Left ventricle myocardium inferior (tissue), 1 donor: ENCODE results near the gene MIEF1. TPM values are rescaled to one million over a fixed set of nuclear protein-coding genes. Genes with fewer than 3 reads are reported as not detected.
A peak's percentile ranks its signal among the peaks of the same experiment; 100 is the strongest.

Experiments used
- DNase-seq: peaks from one replicate; pipeline ENCODE4 v3.0.0-alpha.2; 2020
- H3K27ac ChIP-seq: fragments of 200-600 bp; replicated peaks from 2 replicates; pipeline ENCODE4 v1.8.0; 2021
- H3K27me3 ChIP-seq: fragments of 200-600 bp; 2 replicates; pipeline ENCODE4 v1.8.0; 2021; ENCODE audit warnings: low read depth
- H3K36me3 ChIP-seq: fragments of 200-600 bp; 2 replicates; pipeline ENCODE4 v1.8.0; 2021
- H3K4me1 ChIP-seq: fragments of 200-600 bp; 2 replicates; pipeline ENCODE4 v1.8.0; 2021
- H3K4me3 ChIP-seq: fragments of 200-600 bp; 2 replicates; pipeline ENCODE4 v1.8.0; 2021; ENCODE audit warnings: mild to moderate bottlenecking, moderate library complexity
- H3K9me3 ChIP-seq: fragments of 200-600 bp; replicated peaks from 2 replicates; pipeline ENCODE4 v1.8.0; 2021
- CTCF ChIP-seq: fragments of 200-600 bp; IDR thresholded peaks from 2 replicates; pipeline ENCODE4 v1.8.0; 2021; ENCODE audit warnings: antibody characterized with exemption, mild to moderate bottlenecking, borderline replicate concordance
- intact Hi-C: fragments of 100-400 bp; cut with micrococcal nuclease; formaldehyde crosslinking; loops from one replicate; pipeline ENCODE4 v1.11.0; 2022
- total RNA-seq: library from RNA; stranded (reverse); fragmentation: NEBNext Ultra II Directional; extraction: Animal tissue kit (Norgen Biotek cat#: 25700); gene quantifications from one replicate; pipeline ENCODE4 v1.2.1, GENCODE V29; 2021
- donor health status: DM: no; HTN: yes; CAD: no; lungs with severe emphysema.

Gene MIEF1
- total RNA-seq, 1 donor from 2014 or later, result 15.5 TPM

DNA sequence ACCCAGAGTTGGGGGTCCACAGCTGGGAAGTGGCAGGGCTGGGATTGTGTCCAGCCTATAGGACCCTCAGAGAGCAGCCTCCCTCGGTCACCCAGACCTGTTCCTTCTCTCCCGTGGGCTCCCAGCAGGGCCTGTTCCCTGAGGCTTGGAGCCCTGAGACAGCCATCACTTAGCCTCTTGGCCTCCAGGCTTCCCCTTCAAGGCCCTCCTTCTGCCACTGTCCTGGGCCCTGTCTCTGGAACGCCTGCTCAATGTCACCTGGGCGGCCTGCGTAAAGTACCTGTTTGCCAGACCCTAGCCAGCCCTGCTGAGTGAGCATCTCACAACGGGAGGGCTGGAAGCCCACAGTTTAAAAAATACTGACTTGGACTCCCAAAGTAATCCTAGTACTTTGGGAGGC, 38.8 kb upstream of the MIEF1 start:
- H3K4me3 ChIP-seq, result no peak overlapping the region
- H3K9me3 ChIP-seq, result no peaks in the 10 kb centered on the region
- TF ChIP-seq CTCF, result no peak
- intact Hi-C loops, result no loop called here
- peak overlapping the region; percentile 89 for H3K27ac ChIP-seq
- peaks cover 75% of the 10 kb centered on the region for H3K4me1 ChIP-seq
- peaks cover 11% of the 10 kb centered on the region for H3K27me3 ChIP-seq
- DNase-seq, result no peak
- no peaks in the 10 kb centered on the region for H3K36me3 ChIP-seq

GRCh38 chr22:39463931-39464390, 38.1 kb upstream of the MIEF1 start:
- Histone ChIP-seq H3K36me3 (no peaks in the 10 kb centered on the region), H3K27ac (peak overlapping the region; percentile 89), H3K9me3 (no peaks in the 10 kb centered on the region), H3K4me1 (peaks cover 77% of the 10 kb centered on the region), H3K4me3 (no peak overlapping the region), H3K27me3 (peaks cover 4% of the 10 kb centered on the region)
- DNase-seq, result no peak
- intact Hi-C loops, result no loop called here
- TF ChIP-seq CTCF, result no peak

- peak overlapping the region; percentile 89 for H3K27ac ChIP-seq
- TF ChIP-seq CTCF, result no peak
- DNase-seq, result no peak
- no peak overlapping the region for H3K4me3 ChIP-seq
- H3K27me3 ChIP-seq, result peaks cover 6% of the 10 kb centered on the region
- H3K9me3 ChIP-seq, result no peaks in the 10 kb centered on the region
- H3K4me1 ChIP-seq, result peaks cover 96% of the 10 kb centered on the region
- intact Hi-C loops, result no loop called here
- H3K36me3 ChIP-seq, result no peaks in the 10 kb centered on the region
Observed at GRCh38 chr22:39466228-39467006, 35.7 kb upstream of the MIEF1 start.

GRCh38 chr22:39467390-39467895, 34.6 kb upstream of the MIEF1 start:
- Histone ChIP-seq H3K27ac (peak overlapping the region; percentile 89), H3K36me3 (no peaks in the 10 kb centered on the region), H3K9me3 (no peaks in the 10 kb centered on the region), H3K27me3 (peaks cover 11% of the 10 kb centered on the region), H3K4me1 (peaks cover 96% of the 10 kb centered on the region), H3K4me3 (no peak overlapping the region)
- intact Hi-C loops, result no loop called here
- no peak for DNase-seq
- TF ChIP-seq CTCF, result no peak

DNA sequence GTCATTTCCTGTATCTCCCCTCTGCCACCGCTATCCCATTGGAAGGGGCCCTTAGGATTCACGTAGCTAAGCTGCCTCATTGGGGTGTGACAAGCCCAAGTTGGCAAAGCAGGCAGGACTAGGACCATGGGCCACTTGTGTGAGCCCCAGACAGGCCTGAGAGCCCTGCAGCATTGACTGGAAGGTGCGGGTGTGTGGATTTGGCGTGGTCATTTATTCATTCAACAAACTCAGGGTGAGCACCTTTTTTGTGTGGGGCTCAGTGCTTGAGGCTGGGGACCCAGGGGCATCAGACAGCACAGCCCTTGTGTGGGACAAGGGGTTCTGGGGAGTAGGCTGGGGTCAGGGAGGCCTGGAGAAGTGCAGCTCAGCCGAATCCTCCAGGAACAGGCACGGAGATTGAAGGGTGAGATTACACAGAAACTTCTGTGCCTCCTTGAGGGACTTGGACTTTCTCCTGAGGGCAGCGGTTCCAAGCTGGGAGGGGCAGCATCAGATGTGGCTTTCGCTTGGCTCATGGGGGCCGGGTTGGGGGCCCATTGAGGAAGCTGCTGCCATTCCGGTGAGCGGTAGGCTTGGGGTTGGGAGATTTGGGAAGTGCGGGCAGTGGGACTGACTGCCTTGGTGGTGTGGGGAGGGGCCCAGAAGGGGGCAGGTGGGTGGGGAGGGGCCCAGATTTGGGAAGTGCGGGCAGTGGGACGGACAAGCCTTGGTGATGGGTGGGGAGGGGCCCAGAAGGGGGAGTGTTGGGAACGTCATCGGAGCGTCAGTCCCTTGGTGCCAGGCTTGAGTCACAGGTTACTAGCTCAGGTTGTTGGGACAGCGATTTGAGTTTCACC, 33.4 kb upstream of the MIEF1 start:
- no peak for TF ChIP-seq CTCF
- H3K27ac ChIP-seq, result peak overlapping the region; percentile 89
- intact Hi-C loops, result no loop called here

More for the DNA sequence above, 33.4 kb upstream of the MIEF1 start:
- Histone ChIP-seq H3K4me3 (no peak overlapping the region), H3K36me3 (no peaks in the 10 kb centered on the region), H3K4me1 (peaks cover 95% of the 10 kb centered on the region), H3K9me3 (no peaks in the 10 kb centered on the region), H3K27me3 (peaks cover 11% of the 10 kb centered on the region)
- DNase-seq, result no peak
